ENCODE results near the gene PNLIPRP3. TPM values are rescaled to one million over a fixed set of nuclear protein-coding genes. Genes with fewer than 3 reads are reported as not detected.

The PNLIPRP3 gene
- total and polyA plus RNA-seq, 10 donors, result not detected

- Histone ChIP-seq H3K9me3 (no peaks in the 10 kb centered on the region), H3K36me3 (no peaks in the 10 kb centered on the region), H3K27me3 (replicated peaks in 1 of 7) (no peaks in the 10 kb centered on the region), H3K4me1 (no peaks in the 10 kb centered on the region), H3K27ac (no peak overlapping the region), H3K4me3 (no peak overlapping the region)
- 47 to 53% (median 49%) methylated on average over 7 of the region's 7 CpGs for WGBS, 5 donors
- intact Hi-C loops (cut with DNase I; ENCODE audit: low total_unique reads), result no loop called here
- TF ChIP-seq, protein P1, sequence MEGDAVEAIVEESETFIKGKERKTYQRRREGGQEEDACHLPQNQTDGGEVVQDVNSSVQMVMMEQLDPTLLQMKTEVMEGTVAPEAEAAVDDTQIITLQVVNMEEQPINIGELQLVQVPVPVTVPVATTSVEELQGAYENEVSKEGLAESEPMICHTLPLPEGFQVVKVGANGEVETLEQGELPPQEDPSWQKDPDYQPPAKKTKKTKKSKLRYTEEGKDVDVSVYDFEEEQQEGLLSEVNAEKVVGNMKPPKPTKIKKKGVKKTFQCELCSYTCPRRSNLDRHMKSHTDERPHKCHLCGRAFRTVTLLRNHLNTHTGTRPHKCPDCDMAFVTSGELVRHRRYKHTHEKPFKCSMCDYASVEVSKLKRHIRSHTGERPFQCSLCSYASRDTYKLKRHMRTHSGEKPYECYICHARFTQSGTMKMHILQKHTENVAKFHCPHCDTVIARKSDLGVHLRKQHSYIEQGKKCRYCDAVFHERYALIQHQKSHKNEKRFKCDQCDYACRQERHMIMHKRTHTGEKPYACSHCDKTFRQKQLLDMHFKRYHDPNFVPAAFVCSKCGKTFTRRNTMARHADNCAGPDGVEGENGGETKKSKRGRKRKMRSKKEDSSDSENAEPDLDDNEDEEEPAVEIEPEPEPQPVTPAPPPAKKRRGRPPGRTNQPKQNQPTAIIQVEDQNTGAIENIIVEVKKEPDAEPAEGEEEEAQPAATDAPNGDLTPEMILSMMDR (IDR thresholded peaks at IDR 0.05 in 8 of 11, conservative IDR thresholded peaks at IDR 0.05 in 3 of 11), result no peak
- no peak for TF ChIP-seq POLR2A (IDR thresholded peaks at IDR 0.05)
- no peak for TF ChIP-seq POLR2AphosphoS5 (IDR thresholded peaks at IDR 0.05)
- DNase-seq, result no peak
These were observed 18.9 kb upstream of the PNLIPRP3 start for GRCh38 chr10:116408719-116409118.

DNA sequence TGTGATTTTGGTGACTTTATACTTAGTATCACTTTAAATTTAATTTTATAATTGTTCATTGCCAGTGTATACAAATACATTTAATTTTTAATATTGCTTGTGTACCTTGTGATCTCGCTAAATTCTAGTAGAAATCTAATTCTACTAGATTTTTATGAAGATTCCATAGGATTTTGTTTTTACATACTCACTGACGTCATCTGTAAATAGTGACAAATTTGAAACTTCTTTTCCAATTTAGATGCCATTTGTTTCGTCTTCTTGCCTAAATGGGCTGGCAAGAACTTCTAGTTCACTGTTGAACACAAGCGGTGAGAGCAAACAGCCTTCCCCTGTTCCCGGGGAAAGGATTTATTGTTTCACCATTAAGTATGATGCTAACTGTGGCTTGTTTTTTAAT, 17.3 kb upstream of the PNLIPRP3 start:
- DNase-seq, result no peak
- Histone ChIP-seq H3K4me1 (no peaks in the 10 kb centered on the region), H3K4me3 (no peak overlapping the region), H3K27me3 (replicated peaks in 1 of 7) (no peaks in the 10 kb centered on the region), H3K27ac (no peak overlapping the region), H3K9me3 (no peaks in the 10 kb centered on the region), H3K36me3 (no peaks in the 10 kb centered on the region)
- intact Hi-C loops (cut with DNase I; ENCODE audit: low total_unique reads), result no loop called here
- WGBS, 5 donors, result 69 to 90% (median 84%) methylated on average over 5 of the region's 5 CpGs
- TF ChIP-seq POLR2AphosphoS5 (IDR thresholded peaks at IDR 0.05), result no peak
- TF ChIP-seq, protein P1 (IDR thresholded peaks at IDR 0.05 in 8 of 11, conservative IDR thresholded peaks at IDR 0.05 in 3 of 11), result no peak

- Histone ChIP-seq H3K27ac (no peak overlapping the region), H3K36me3 (no peaks in the 10 kb centered on the region), H3K4me1 (no peaks in the 10 kb centered on the region), H3K4me3 (no peak overlapping the region), H3K27me3 (replicated peaks in 1 of 7) (no peaks in the 10 kb centered on the region), H3K9me3 (no peaks in the 10 kb centered on the region)
- intact Hi-C loops (cut with DNase I; ENCODE audit: low total_unique reads), result no loop called here
- 49 to 81% (median 68%) methylated on average over 2 of the region's 2 CpGs for WGBS, 5 donors
- TF ChIP-seq, protein P1 (IDR thresholded peaks at IDR 0.05 in 8 of 11, conservative IDR thresholded peaks at IDR 0.05 in 3 of 11), result no peak
- TF ChIP-seq POLR2A (IDR thresholded peaks at IDR 0.05), result no peak
- no peak for TF ChIP-seq POLR2AphosphoS5 (IDR thresholded peaks at IDR 0.05)
- DNase-seq, result no peak
These were observed 9.8 kb upstream of the PNLIPRP3 start for GRCh38 chr10:116417821-116418220.

- Histone ChIP-seq H3K4me1 (no peaks in the 10 kb centered on the region), H3K27ac (no peak overlapping the region), H3K9me3 (no peaks in the 10 kb centered on the region), H3K36me3 (no peaks in the 10 kb centered on the region), H3K27me3 (replicated peaks in 1 of 7) (no peaks in the 10 kb centered on the region), H3K4me3 (no peak overlapping the region)
- WGBS, 5 donors, result 64 to 90% (median 77%) methylated on average over 1 of the region's 1 CpG
- intact Hi-C loops (cut with DNase I; ENCODE audit: low total_unique reads), result no loop called here
- TF ChIP-seq POLR2AphosphoS5 (IDR thresholded peaks at IDR 0.05) (no peak), POLR2A (IDR thresholded peaks at IDR 0.05) (no peak)
- TF ChIP-seq, protein P1 (IDR thresholded peaks at IDR 0.05 in 8 of 11, conservative IDR thresholded peaks at IDR 0.05 in 3 of 11), result no peak
- DNase-seq, result no peak
These were observed 9.3 kb upstream of the PNLIPRP3 start for GRCh38 chr10:116418389-116418788.

All from spleen (tissue), 11 donors.